Amniotic stem cell (primary cell): Measurements from ENCODE around the gene ATP6V0A1.
"Not testable (repeated sequence)": the region's sequence is repeated elsewhere in the genome, so short reads cannot be mapped to it uniquely, and the experiment has no call there.

Experiments used
- DNase-seq: peaks from one replicate; lab custom pipeline; 2025; lab: John Stamatoyannopoulos, UW

Gene ATP6V0A1

DNA sequence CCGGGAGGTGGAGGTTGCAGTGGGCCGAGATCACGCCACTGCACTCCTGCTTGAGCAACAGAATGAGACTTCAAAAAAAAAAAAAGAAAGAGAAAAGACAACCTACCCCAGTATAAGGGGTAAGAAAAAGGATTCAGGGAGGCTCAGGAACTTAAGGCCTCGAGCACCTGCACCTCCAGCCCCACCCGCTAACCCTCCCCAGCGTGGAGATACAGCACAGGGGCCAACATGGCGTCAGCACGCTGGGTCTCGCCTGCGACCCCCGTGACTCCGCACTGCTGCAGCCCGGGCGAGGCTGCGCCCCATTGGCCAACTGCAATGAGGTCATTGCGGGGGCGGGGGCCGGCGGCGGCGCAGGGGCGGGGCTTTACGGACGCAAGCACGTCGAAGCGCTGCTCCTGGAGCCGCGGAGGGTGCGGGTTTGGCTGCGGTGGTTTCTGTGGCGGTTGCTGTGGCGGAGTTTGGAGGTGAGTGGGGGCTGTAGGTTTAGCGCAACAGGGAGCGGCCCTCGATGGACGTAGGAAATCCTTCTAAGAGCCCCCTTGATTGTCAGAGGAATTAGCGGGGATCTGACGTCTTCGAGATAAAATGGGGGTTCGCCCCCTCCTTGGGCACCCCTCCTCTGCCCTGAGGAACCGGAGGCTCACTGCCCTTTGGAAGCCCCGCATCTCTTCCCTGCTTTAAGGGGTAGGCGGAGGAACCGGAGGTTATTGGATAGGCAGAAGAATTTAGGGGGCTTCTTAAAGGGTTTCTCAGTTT, at the start of gene ATP6V0A1:
Gene ATP6V0A1, plus strand, starts transcription at position 382 of the 759 bp plus-strand sequence. CDS start 2,017 bp downstream, outside the sequence.
- peak; percentile 76 for DNase-seq

DNA sequence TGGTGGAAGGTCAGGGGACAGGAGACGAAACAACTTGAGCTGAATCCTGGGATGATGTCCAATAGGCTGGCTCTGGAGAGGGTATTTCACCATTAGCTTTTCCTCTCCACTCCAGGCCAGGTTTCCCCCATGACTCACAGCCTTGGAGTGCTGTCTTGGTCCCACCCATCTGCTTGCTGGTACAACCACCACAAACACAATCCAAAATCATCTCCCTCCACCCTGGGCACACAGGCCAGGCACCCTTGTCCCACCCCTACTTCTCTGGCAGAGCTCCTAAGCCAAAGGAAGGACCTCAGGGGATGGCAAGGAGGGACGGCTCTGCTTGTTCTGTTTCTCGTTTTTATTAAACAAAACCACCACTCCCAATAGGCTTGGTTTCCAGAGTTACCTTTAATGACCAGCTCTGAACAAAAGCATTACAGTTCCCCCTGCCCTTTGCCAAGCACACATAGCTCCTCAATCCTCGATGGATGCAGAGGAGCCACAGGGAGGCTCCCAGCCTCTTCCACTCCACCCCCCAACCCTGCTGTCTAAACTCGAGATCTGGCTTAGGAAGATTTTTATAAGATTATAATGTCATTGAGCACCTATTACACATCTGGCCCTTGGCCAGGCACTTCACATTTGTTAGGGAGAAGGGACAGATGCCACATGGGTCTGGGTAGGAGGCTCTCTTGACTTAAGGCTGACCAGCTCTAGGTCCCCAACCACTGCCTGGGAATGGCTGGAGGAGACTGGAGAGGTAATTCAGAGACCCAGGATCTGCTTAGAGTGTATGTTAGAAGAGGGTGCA, 49.0 kb upstream of the ATP6V0A1 start:
- DNase-seq, result peak; percentile 28

- no peak for DNase-seq
These were observed 48.4 kb upstream of the ATP6V0A1 start for GRCh38 chr17:42410319-42410685.

- DNase-seq, result no peak
These were observed 47.3 kb upstream of the ATP6V0A1 start for GRCh38 chr17:42411361-42411760.

DNA sequence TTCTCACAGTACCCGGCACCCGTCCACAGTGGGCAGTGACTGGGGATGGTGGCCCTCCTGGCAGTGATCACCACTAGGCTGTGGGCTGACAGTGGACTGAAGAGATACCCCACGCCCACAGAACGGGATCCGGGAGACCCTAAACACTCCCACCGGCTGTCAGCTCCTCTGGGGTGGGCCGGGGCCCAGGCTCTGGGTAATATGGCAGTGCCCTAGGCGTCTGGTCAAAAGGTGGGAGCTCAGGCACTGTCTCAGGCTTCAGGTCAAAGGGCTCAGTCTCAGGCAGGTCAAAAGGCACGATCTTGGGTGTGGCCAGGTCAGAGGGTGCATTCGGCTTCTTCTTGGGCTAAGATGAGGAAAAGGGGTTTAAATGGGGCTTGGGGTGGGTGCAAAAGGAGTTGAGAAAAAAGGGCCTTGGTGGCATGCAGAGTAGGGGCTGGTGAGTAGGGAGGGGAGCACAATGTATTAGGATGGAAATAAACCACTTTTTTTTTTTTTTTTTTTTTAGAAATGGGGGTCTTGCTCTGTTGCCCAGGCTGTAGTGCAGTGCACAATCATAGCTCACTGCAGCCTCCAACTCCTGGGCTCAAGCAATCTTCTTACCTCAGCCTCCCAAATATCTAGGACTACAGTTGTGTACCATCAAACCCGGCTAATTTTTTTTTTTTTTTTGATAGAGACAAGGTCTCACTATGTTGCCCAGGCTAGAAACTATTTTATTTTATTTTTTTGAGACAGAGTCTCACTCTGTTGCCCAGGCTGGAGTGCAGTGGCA, 46.6 kb upstream of the ATP6V0A1 start:
- DNase-seq, result no peak

GRCh38 chr17:42413464-42414040, 45.1 kb upstream of the ATP6V0A1 start:
- DNase-seq, result no peak

DNA sequence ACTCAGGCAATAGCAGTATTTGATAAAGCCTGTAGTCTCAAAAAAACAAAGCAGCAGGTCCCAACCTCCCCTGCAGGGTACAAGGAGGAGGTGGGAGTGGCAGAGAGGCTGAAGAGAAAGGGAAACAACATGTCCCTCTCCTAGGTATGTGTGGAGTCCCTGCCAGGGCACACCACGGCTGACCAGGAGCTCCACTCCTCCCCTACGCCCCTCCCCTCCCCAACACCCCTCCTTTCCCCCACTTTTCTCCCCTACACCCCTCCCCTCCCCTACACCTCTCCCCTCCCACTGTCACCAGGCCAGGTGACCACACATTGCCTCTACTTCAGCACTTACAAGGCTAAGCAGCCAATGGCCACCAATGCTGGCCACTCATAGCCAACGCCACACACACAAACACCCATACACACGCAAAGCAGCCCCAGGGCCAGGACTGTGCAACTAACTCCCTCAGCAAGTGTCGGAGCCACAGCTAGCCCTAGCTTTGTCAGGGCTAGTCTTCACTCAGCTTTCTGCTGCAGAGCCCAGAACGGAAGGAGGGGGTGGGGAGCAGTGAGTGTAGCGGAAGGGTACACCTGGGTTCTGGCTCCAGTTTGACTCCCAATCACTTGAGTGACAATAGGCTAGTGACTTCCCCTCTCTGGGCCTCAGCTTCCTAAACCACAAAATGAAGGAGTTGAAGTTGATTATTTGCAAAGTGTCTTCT, 43.8 kb upstream of the ATP6V0A1 start:
- no peak for DNase-seq

DNA sequence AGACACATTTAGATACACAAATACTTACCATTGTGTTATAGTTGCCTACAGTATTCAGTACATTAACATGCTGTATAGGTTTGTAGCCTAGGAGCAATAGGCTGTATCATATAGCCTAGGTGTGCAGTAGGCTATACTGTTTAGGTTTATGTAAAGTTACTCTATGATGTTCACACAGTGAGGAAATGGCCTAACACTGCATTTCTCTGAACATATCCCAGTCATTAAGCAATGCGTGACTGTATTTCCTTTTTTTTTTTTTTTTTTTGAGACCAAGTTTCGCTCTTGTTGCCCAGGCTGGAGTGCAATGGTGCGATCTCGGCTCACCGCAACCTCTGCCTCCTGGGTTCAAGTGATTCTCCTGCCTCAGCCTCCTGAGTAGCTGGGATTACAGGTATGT, 40.7 kb upstream of the ATP6V0A1 start:
- not testable (repeated sequence) for DNase-seq

DNA sequence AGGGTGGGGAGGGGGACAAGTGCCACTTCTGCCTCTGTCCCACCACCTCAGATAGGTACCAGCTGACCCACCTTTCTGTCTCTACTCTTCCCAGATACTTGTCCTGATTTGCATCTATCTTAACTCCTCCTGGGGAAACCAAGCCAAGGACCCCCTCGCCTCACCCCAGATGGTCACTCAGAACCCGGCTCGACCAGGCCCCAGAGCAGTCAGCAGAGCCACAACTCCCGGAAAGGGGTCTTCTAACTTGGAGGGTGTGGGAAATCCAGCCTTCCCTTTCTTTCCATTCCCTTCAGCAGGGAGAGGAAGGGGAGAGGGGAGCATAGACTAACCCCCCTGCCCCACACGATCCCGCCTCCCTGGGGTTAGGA, 37.6 kb upstream of the ATP6V0A1 start:
- DNase-seq, result no peak

DNA sequence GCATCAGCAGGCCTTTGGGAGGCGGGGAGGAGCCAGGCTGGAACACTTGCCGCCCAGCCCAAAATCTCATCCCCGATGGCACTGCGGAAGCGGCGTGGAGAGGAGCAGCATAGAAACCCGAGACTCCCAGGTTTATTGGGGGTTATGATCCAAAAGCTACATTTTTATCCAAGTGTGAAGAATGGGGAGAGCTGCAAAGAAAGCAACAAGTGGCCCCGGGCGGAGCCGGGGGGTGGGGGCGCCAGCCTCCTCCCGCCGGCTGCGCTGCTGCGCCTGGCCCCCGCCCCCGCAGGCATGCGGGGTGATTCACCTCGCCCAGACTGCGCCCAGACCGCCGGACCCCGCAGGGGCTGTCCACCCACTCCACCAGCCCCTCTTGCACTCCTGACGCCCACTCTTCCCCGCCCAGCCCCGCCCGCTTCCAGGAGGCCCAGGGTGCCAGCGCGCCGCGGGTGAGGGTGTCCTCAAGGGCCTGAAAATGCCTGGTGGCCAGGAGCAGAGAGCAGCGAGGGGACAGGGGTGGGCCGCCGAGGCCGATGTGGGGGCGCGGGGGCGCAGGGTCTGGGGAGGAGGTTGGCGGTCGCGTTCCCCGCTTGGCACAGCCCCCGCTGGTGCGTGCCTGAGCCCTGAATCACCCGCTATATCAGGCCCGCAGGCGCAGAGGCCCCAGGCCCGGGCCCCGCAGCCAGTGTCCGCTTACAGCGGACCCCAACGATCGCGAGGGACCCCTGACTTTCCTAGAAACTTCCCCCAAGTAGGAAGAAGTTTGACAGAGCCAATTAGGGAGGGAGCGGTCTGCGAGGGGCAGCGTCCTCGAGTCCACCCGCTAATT, 37.0 kb upstream of the ATP6V0A1 start:
- DNase-seq, result peak; percentile 73

DNA sequence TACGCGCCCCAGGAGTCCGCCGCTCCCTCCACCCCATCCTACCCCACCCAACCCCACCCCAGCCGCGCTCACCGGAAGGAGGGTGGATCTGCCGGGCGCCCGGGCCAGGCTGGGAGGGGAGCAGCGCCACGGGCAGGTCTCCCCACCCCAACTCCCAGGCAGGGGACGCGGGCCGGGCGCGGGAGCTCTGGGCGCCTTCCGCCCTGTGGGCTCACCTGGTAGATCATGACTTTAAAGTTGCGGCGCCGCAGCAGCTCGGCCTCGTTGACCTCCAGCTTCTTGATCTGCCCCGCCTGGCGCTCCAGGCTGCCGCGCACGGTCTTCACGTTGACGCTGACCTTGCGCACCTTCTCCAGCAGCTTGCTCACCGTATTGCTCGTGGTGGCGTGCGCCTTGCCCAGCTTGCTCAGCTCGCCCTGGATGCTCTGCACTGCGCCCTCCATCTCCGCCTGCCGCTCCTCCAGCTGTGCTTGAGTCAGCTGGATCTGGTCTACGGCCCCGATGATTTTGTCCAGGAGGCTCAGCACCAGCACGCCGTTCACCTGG, 36.2 kb upstream of the ATP6V0A1 start:
- DNase-seq, result no peak

- DNase-seq, result peak; percentile 98
These were observed 35.5 kb upstream of the ATP6V0A1 start, which contains the start of gene CAVIN1 for GRCh38 chr17:42422958-42423712. CAVIN1 (minus strand) TSS chr17:42423256; CDS start chr17:42423097, 159 bp downstream.

GRCh38 chr17:42423766-42424165, 34.9 kb upstream of the ATP6V0A1 start:
- no peak for DNase-seq

GRCh38 chr17:42424991-42425610, 33.6 kb upstream of the ATP6V0A1 start:
- DNase-seq, result no peak

GRCh38 chr17:42428141-42428944, 30.3 kb upstream of the ATP6V0A1 start:
- peak; percentile 94 for DNase-seq

DNA sequence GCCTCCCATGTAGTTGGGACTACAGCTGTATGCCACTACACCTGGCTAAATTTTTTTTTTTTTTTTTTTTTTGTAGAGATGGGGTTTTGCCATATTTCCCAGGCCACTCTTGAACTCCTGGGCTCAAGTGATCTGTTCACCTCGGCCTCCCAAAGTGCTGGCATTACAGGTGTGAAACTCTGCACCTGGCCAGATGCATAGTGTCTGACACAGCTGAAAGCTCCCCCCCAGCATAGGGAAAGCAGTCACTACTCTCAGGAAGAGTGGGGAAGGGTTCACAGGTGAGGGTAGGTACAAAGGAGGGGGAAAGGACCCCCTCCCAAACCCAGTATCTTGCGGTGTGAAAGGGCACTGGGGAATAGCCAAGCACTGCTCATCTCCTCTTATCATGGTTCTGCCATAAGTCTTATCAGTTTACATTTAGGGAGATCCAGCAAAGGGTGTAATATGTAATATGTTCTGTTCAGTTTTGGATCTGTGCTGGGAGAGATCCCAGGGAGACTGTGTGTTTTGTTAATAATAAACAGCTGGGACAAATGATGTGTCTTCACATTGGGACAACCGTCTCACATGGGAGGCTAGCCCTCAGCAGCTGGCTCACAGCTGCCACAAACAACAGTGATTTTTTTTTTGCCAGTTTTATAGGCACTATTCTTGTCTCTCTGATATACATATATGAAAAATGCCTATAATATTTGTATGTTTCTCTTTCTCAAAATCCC, 28.8 kb upstream of the ATP6V0A1 start:
- no peak for DNase-seq

- DNase-seq, result no peak
These were observed 26.9 kb upstream of the ATP6V0A1 start for GRCh38 chr17:42431758-42432161.
